Suprapubic skin (tissue), 4 donors: Measurements from ENCODE around the gene PLXNA2. TPM values are rescaled to one million over a fixed set of nuclear protein-coding genes. Genes with fewer than 3 reads are reported as not detected.

Experiments used
- DNase-seq, 2 donors: peaks; one replicate each; pipeline ENCODE4 v3.0.0-alpha.2; 2019; ENCODE audit warnings: low spot score in 2 of 2
- H3K27ac ChIP-seq: fragments of 200-600 bp; sonication (generic); one replicate; pipeline ENCODE4 v1.5.1; 2019
- H3K27me3 ChIP-seq: fragments of 200-600 bp; sonication (generic); one replicate; pipeline ENCODE4 v1.5.1; 2019
- H3K36me3 ChIP-seq: fragments of 200-600 bp; sonication (generic); one replicate; pipeline ENCODE4 v1.5.1; 2019
- H3K4me1 ChIP-seq: fragments of 200-600 bp; sonication (generic); one replicate; pipeline ENCODE4 v1.5.1; 2019
- H3K4me3 ChIP-seq: fragments of 200-600 bp; sonication (generic); one replicate; pipeline ENCODE4 v1.5.1; 2019; ENCODE audit warnings: mild to moderate bottlenecking
- H3K9me3 ChIP-seq: fragments of 200-600 bp; sonication (generic); one replicate; pipeline ENCODE4 v1.5.1; 2019
- EP300 ChIP-seq: sonication (generic); formaldehyde crosslinking; IDR thresholded peaks from one replicate; pipeline ENCODE4 v1.6.1; 2017; ENCODE audit warnings: antibody characterized with exemption
- POLR2A ChIP-seq, 2 donors: fragments of 450-650 bp; IDR thresholded peaks; one replicate each; pipeline ENCODE4 v1.6.1; 2017; ENCODE audit warnings: antibody characterized with exemption in 2 of 2, mild to moderate bottlenecking in 2 of 2, moderate library complexity in 2 of 2
- POLR2AphosphoS5 ChIP-seq, 3 donors: sonication (generic); formaldehyde crosslinking; IDR thresholded peaks; one replicate each; pipeline ENCODE4 v1.6.1; 2017; ENCODE audit warnings: antibody characterized with exemption in 3 of 3
- WGBS: methylation state at CpG from one replicate; pipeline ENCODE4 v1.1.5; 2018; 5-methylcytosine and 5-hydroxymethylcytosine counted together
- total RNA-seq, 4 donors: library from RNA; depleted of rRNA; stranded (reverse); fragments of >200 nt; gene quantifications; one replicate each; pipeline ENCODE4 v1.1.0, GENCODE V29; 2016
- TF ChIP-seq, protein P1 (sequence below), 2 donors: fragments of 200-600 bp in 1 of 2; fragments of 450-650 bp in 1 of 2; sonication (generic) in 1 of 2; IDR thresholded peaks; one replicate each; pipeline ENCODE4 v1.5.1; 2016 to 2019; ENCODE audit warnings: antibody characterized with exemption in 2 of 2, mild to moderate bottlenecking in 1 of 2, moderate library complexity in 1 of 2

PLXNA2 gene
- total RNA-seq, 4 donors from 2014 or later, result 35.3 to 53.9 (median 45.7) TPM

- peaks cover 61% of the 10 kb centered on the region for H3K4me1 ChIP-seq
Measured at GRCh38 chr1:208179961-208180409, 64.2 kb downstream of the PLXNA2 start.

GRCh38 chr1:208179263-208179816, 64.8 kb downstream of the PLXNA2 start:
- no peak overlapping the region for H3K4me3 ChIP-seq
- TF ChIP-seq EP300, result no peak
- no peak for TF ChIP-seq POLR2AphosphoS5 (IDR thresholded peaks at IDR 0.05)
- TF ChIP-seq, protein P1, sequence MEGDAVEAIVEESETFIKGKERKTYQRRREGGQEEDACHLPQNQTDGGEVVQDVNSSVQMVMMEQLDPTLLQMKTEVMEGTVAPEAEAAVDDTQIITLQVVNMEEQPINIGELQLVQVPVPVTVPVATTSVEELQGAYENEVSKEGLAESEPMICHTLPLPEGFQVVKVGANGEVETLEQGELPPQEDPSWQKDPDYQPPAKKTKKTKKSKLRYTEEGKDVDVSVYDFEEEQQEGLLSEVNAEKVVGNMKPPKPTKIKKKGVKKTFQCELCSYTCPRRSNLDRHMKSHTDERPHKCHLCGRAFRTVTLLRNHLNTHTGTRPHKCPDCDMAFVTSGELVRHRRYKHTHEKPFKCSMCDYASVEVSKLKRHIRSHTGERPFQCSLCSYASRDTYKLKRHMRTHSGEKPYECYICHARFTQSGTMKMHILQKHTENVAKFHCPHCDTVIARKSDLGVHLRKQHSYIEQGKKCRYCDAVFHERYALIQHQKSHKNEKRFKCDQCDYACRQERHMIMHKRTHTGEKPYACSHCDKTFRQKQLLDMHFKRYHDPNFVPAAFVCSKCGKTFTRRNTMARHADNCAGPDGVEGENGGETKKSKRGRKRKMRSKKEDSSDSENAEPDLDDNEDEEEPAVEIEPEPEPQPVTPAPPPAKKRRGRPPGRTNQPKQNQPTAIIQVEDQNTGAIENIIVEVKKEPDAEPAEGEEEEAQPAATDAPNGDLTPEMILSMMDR (IDR thresholded peaks at IDR 0.05), result no peak
- TF ChIP-seq POLR2A (IDR thresholded peaks at IDR 0.05), result no peak
- WGBS, result 49% methylated on average over 6 of the region's 6 CpGs
- H3K36me3 ChIP-seq, result no peaks in the 10 kb centered on the region
- H3K4me1 ChIP-seq, result peaks cover 55% of the 10 kb centered on the region
- no peak for DNase-seq
- no peaks in the 10 kb centered on the region for H3K9me3 ChIP-seq
- no peaks in the 10 kb centered on the region for H3K27me3 ChIP-seq
- H3K27ac ChIP-seq, result no peak overlapping the region

More at GRCh38 chr1:208179961-208180409, 64.2 kb downstream of the PLXNA2 start:
- no peak overlapping the region for H3K4me3 ChIP-seq
- no peaks in the 10 kb centered on the region for H3K27me3 ChIP-seq
- 80% methylated on average over 7 of the region's 7 CpGs for WGBS
- no peaks in the 10 kb centered on the region for H3K9me3 ChIP-seq
- no peaks in the 10 kb centered on the region for H3K36me3 ChIP-seq
- DNase-seq, result no peak
- no peak overlapping the region for H3K27ac ChIP-seq
- no peak for TF ChIP-seq EP300
- TF ChIP-seq, protein P1 (IDR thresholded peaks at IDR 0.05), result no peak
- no peak for TF ChIP-seq POLR2A (IDR thresholded peaks at IDR 0.05)
- TF ChIP-seq POLR2AphosphoS5 (IDR thresholded peaks at IDR 0.05), result no peak

DNA sequence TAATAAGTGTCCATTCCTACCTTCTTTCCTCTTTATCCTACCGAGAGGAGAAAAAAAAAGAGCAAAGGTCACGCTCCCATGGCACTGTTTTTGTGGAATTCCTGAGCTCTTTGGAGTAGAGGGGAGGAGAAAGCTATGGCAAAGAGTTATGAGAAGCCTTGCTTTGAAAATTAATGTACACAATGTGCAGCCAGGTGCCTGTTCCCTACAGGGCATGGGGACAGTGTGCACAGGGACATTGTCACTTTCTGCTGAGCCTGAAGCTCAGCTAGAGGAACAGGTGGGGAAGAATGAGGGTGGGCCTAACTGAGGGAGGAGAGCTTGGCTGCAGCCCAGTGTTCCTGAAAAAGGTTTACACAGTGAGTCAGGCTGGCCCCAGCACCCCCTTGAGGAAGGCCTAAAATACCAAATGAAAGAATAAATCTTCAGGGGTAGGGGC, 66.1 kb downstream of the PLXNA2 start:
- H3K27ac ChIP-seq, result no peak overlapping the region
- TF ChIP-seq POLR2AphosphoS5 (IDR thresholded peaks at IDR 0.05), result no peak
- TF ChIP-seq, protein P1 (IDR thresholded peaks at IDR 0.05), result no peak
- TF ChIP-seq POLR2A (IDR thresholded peaks at IDR 0.05), result no peak
- no peak for TF ChIP-seq EP300
- no peaks in the 10 kb centered on the region for H3K27me3 ChIP-seq
- no peak overlapping the region for H3K4me3 ChIP-seq
- peaks cover 43% of the 10 kb centered on the region for H3K4me1 ChIP-seq
- DNase-seq, result no peak
- no peaks in the 10 kb centered on the region for H3K9me3 ChIP-seq
- 83% methylated on average over 2 of the region's 2 CpGs for WGBS
- no peaks in the 10 kb centered on the region for H3K36me3 ChIP-seq

DNA sequence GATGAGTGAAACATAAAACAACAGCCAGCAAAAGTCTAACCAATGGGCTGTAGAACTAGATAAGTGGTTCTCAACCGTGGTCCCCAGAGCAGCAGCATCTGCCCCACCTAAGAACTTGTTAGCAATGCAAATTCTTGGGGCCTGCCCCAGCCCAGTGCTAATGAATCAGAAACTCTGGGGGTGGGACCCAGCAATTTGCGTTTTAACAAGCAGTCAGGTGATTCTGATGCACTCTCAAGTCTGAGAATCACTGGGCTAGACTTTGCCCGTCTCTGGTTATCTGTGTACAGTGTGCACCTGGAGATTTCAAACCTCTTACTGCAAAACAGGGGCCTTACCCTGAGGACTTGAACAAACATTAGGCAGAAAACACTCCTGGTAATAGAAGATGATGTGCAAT, 66.5 kb downstream of the PLXNA2 start:
- H3K4me1 ChIP-seq, result peaks cover 41% of the 10 kb centered on the region

DNA sequence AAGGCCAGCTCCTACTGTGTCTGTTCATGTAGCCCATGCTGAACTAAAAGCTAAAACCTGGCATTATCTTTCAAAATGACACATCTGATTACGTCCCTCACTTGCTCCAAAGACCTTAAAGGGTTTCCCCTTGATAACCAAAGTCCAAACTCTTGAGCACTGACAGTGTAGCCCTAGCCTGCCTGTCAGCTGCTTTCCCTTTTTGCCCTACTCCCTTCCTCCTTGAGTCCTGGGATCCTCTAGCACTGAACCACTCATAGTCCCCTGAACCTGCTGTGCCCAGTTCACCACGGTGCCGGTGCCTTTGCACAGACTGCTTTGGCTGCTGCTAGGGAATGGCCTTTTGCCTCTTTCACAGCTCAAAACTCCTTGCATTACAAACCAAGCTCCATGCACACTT, 67.5 kb downstream of the PLXNA2 start:
- DNase-seq, result no peak
- 93% methylated on average over 3 of the region's 3 CpGs for WGBS
- Histone ChIP-seq H3K4me1 (peaks cover 45% of the 10 kb centered on the region), H3K27ac (no peak overlapping the region), H3K9me3 (no peaks in the 10 kb centered on the region), H3K4me3 (no peak overlapping the region), H3K27me3 (no peaks in the 10 kb centered on the region), H3K36me3 (no peaks in the 10 kb centered on the region)
- TF ChIP-seq EP300 (no peak), POLR2A (IDR thresholded peaks at IDR 0.05) (no peak), POLR2AphosphoS5 (IDR thresholded peaks at IDR 0.05) (no peak)
- TF ChIP-seq, protein P1 (IDR thresholded peaks at IDR 0.05), result no peak

More for the DNA sequence above, 66.5 kb downstream of the PLXNA2 start:
- Histone ChIP-seq H3K27ac (no peak overlapping the region), H3K4me3 (no peak overlapping the region), H3K9me3 (no peaks in the 10 kb centered on the region), H3K27me3 (no peaks in the 10 kb centered on the region), H3K36me3 (no peaks in the 10 kb centered on the region)
- no peak for TF ChIP-seq EP300
- TF ChIP-seq POLR2A (IDR thresholded peaks at IDR 0.05), result no peak
- TF ChIP-seq POLR2AphosphoS5 (IDR thresholded peaks at IDR 0.05), result no peak
- DNase-seq, result no peak
- WGBS, result 69% methylated on average over 3 of the region's 3 CpGs
